NCI-H128 (cell line): ENCODE measurements around the gene AP2B1.
"Not testable (repeated sequence)": the region's sequence is repeated elsewhere in the genome, so short reads cannot be mapped to it uniquely, and the experiment has no call there.

ENCODE experiments used
- DNase-seq: peaks from one replicate; lab custom pipeline; 2025; ENCODE audit not compliant: unreplicated experiment; lab: John Stamatoyannopoulos, UW

Gene AP2B1

GRCh38 chr17:35695613-35696012 lies 108.5 kb downstream of the AP2B1 start:
- no peak for DNase-seq

- no peak for DNase-seq
These were observed 111.7 kb downstream of the AP2B1 start for GRCh38 chr17:35698800-35699199.

GRCh38 chr17:35700150-35700549 lies 113.0 kb downstream of the AP2B1 start:
- no peak for DNase-seq

GRCh38 chr17:35701491-35701890 lies 114.4 kb downstream of the AP2B1 start:
- no peak for DNase-seq

GRCh38 chr17:35703308-35703707 lies 116.2 kb downstream of the AP2B1 start:
- DNase-seq, result not testable (repeated sequence)

GRCh38 chr17:35705230-35705629 lies 118.1 kb downstream of the AP2B1 start:
- no peak for DNase-seq

- DNase-seq, result no peak
These were observed 118.6 kb downstream of the AP2B1 start for GRCh38 chr17:35705705-35706104.

GRCh38 chr17:35708149-35708548 lies 121.0 kb downstream of the AP2B1 start:
- no peak for DNase-seq

- DNase-seq, result no peak
These were observed 121.8 kb downstream of the AP2B1 start for GRCh38 chr17:35708951-35709350.

GRCh38 chr17:35709874-35710273 lies 122.8 kb downstream of the AP2B1 start:
- no peak for DNase-seq

- no peak for DNase-seq
These were observed 123.8 kb downstream of the AP2B1 start for GRCh38 chr17:35710950-35711349.

- DNase-seq, result no peak
These were observed 126.1 kb downstream of the AP2B1 start for GRCh38 chr17:35713069-35713728.

- DNase-seq, result no peak
These were observed 127.9 kb downstream of the AP2B1 start for GRCh38 chr17:35714988-35715387.

GRCh38 chr17:35715416-35715815 lies 128.3 kb downstream of the AP2B1 start:
- no peak for DNase-seq

GRCh38 chr17:35716173-35716572 lies 129.1 kb downstream of the AP2B1 start:
- DNase-seq, result no peak

- DNase-seq, result no peak
These were observed 129.9 kb downstream of the AP2B1 start for GRCh38 chr17:35716897-35717465.

GRCh38 chr17:35717475-35717874 lies 130.4 kb downstream of the AP2B1 start:
- no peak for DNase-seq

GRCh38 chr17:35723735-35724134 lies 136.6 kb downstream of the AP2B1 start:
- no peak for DNase-seq

GRCh38 chr17:35725058-35725457 lies 137.9 kb downstream of the AP2B1 start:
- DNase-seq, result no peak

- DNase-seq, result no peak
These were observed 138.6 kb downstream of the AP2B1 start for GRCh38 chr17:35725802-35726126.

GRCh38 chr17:35726127-35726952 lies 139.2 kb downstream of the AP2B1 start:
- no peak for DNase-seq

GRCh38 chr17:35726953-35727460 lies 139.9 kb downstream of the AP2B1 start:
- no peak for DNase-seq
